ENCODE data around the gene VPS37B. TPM values are rescaled to one million over a fixed set of nuclear protein-coding genes. Genes with fewer than 3 reads are reported as not detected.
A peak's percentile ranks its signal among the peaks of the same experiment; 100 is the strongest.

The VPS37B gene
- total and polyA plus RNA-seq, 8 donors = 13.5 to 30.1 (median 18.6) TPM

DNA sequence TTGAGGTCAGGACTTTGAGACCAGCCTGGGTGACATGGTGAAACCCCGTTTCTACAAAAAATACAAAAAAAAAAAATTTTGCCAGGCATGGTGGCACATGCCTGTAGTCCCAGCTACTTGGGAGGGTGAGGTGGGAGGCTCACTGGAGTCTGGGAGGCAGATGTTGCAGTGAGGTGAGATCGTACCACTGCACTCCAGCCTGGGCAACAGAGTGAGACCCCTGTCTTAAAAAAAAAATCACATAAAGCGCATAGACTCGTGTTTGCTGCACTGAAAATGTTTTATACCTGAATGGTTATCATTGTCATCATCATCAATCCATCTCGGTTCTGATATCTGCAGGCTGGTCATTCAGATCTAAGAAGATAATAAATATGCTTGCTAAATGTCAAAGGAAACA lies 24.8 kb upstream of the VPS37B start:
- Histone ChIP-seq H3K36me3 (no peaks in the 10 kb centered on the region), H3K9me3 (no peaks in the 10 kb centered on the region), H3K4me1 (peaks cover 0 to 3% (median 0%) of the 10 kb centered on the region in 3 donors), H3K27ac (no peak overlapping the region), H3K27me3 (no peaks in the 10 kb centered on the region), H3K4me3 (no peak overlapping the region)
- no peak for DNase-seq
- TF ChIP-seq, protein P1, sequence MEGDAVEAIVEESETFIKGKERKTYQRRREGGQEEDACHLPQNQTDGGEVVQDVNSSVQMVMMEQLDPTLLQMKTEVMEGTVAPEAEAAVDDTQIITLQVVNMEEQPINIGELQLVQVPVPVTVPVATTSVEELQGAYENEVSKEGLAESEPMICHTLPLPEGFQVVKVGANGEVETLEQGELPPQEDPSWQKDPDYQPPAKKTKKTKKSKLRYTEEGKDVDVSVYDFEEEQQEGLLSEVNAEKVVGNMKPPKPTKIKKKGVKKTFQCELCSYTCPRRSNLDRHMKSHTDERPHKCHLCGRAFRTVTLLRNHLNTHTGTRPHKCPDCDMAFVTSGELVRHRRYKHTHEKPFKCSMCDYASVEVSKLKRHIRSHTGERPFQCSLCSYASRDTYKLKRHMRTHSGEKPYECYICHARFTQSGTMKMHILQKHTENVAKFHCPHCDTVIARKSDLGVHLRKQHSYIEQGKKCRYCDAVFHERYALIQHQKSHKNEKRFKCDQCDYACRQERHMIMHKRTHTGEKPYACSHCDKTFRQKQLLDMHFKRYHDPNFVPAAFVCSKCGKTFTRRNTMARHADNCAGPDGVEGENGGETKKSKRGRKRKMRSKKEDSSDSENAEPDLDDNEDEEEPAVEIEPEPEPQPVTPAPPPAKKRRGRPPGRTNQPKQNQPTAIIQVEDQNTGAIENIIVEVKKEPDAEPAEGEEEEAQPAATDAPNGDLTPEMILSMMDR (IDR thresholded peaks at IDR 0.05) = no peak
- intact Hi-C loops (cut with DNase I) = no loop called here
- ATAC-seq = no peak
- 77 to 78% methylated on average over 5 of the region's 5 CpGs for WGBS, 2 donors
- no peak for FAIRE-seq

DNA sequence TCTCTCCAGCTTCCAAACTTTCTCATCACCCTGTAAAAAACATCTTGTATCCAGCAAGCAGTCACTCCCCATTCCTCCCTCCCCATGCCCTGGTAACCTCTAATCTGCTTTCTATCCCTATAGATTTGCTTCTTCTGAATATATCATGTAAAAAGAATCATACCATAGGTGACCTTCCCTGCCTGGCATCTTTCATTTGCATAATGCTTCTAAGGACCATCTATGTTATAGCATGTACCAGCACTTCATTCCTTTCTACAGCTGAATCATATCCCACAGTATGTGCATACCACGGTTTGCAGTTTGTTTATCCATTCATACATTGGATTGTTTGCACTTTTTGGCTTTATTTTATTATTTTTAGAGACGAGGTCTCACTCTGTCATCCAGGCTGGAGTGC lies 22.9 kb upstream of the VPS37B start:
- 72 to 81% methylated on average over 2 of the region's 2 CpGs for WGBS, 2 donors

DNA sequence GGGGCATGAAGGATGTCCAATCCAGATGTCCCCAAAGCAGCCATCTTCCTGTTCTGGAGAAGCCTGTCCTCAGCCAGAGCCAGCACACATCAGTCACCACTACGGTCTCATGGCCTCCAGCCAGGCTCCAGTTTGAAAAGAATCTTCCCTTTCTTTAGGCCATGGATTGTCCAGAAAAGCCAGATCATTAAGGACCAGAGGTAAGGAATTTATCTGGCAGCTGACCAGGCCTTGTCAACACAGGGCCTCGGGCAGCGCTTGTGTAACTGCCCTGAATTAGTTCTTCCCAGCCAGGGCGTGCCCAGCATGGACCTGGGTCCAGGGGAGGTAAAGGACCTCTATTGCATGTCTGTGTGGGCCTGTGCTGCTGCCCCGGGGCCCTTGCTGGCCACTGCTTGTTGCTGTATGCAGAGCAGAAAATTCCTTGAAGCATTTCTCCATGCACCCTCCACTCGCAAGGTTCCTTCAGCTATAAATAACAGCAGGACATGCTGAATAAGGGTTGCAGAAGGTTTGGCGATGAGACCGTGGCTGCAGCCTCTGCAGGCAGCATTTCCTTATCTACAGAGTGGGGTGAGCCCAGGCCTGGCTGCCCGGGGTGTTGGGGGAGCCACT lies 21.7 kb upstream of the VPS37B start:
- peak overlapping the region; percentile 6 to 29 (median 19) for H3K27ac ChIP-seq
- TF ChIP-seq, protein P1 (IDR thresholded peaks at IDR 0.05) = no peak
- no peak for FAIRE-seq

More for the DNA sequence above, 22.9 kb upstream of the VPS37B start:
- no peak for ATAC-seq
- Histone ChIP-seq H3K4me3 (no peak overlapping the region), H3K36me3 (no peaks in the 10 kb centered on the region), H3K27ac (no peak overlapping the region), H3K9me3 (no peaks in the 10 kb centered on the region), H3K4me1 (peaks cover 0 to 3% (median 0%) of the 10 kb centered on the region in 3 donors), H3K27me3 (no peaks in the 10 kb centered on the region)
- TF ChIP-seq, protein P1 (IDR thresholded peaks at IDR 0.05) = no peak
- intact Hi-C loops (cut with DNase I) = no loop called here
- FAIRE-seq = no peak
- DNase-seq = no peak

DNA sequence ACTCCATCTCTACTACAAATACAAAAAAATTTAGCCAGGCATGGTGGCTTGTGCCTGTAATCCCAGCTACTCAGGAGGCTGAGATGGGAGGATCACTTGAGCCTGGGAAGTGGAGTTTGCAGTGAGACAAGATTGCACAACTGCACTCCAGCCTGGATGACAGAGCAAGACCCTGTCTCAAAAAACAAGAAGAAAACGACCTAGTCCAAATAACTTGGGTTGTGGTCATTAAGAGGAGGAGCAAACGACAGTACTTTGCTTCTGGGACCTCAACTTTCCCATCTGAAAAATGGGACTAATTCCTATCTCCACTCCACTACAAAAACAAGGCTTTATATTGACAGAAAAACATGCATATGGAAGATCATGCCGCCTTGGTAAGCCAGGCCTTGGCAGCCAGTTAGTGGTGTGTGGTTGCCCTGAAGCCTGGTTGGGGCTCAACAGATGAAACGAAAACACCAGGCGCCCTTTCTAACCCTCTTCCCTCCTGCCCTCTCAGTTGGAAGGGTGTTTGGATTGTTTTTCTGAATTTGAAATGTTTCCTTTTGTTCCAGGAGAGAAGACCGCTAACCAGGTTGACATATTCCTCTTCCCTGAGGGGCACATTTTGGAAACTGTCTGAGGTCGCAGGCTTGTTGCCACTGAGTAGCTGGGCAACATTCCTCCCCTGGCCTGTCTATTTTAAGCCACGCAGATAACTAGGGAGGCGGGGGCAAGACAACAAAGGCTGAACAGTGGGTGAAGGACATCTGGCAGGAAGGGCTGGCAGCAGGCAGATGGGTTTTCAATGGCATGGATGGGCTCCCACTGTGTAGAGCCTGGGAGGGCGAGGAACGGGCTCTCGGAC lies 13.7 kb upstream of the VPS37B start:
- ATAC-seq (peak; percentile 58 to 95 (median 82)), DNase-seq (peak in 2 of 6 donors; percentile 26 to 44), FAIRE-seq (no peak)
- H3K27ac ChIP-seq = peak overlapping the region in 2 of 4 donors; percentile 10 to 28
- no peak overlapping the region for H3K4me3 ChIP-seq
- intact Hi-C loops (cut with DNase I) = no loop called here
- no peaks in the 10 kb centered on the region for H3K36me3 ChIP-seq
- no peaks in the 10 kb centered on the region for H3K9me3 ChIP-seq
- H3K4me1 ChIP-seq = peaks cover 2 to 10% (median 5%) of the 10 kb centered on the region in 3 donors
- TF ChIP-seq, protein P1 (IDR thresholded peaks at IDR 0.05) = no peak
- H3K27me3 ChIP-seq = no peaks in the 10 kb centered on the region
- WGBS, 2 donors = 30 to 31% methylated on average over 12 of the region's 12 CpGs

More for the DNA sequence above, 21.7 kb upstream of the VPS37B start:
- WGBS, 2 donors = 23 to 28% methylated on average over 9 of the region's 9 CpGs
- peak; percentile 67 to 92 (median 81) for ATAC-seq
- intact Hi-C loops (cut with DNase I) = no loop called here
- Histone ChIP-seq H3K36me3 (no peaks in the 10 kb centered on the region), H3K4me1 (peaks cover 0 to 3% (median 0%) of the 10 kb centered on the region in 3 donors), H3K27me3 (no peaks in the 10 kb centered on the region), H3K9me3 (no peaks in the 10 kb centered on the region), H3K4me3 (no peak overlapping the region)
- DNase-seq = peak in 5 of 6 donors; percentile 38 to 76 (median 49)

Measured in pancreas (tissue), 10 donors.